Heart right ventricle (tissue), 16 donors: ENCODE measurements around the gene ATP6V1C2. TPM values are rescaled to one million over a fixed set of nuclear protein-coding genes. Genes with fewer than 3 reads are reported as not detected.
A peak's percentile ranks its signal among the peaks of the same experiment; 100 is the strongest.

Experiments
- ATAC-seq, 8 donors: fragments of 200-7000 bp; cut with Tn5 transposase; one replicate each; pipeline ENCODE4 v1.9.1; 2020; ENCODE audit warnings: mild to moderate bottlenecking in 8 of 8, moderate library complexity in 8 of 8, moderate number of reproducible peaks in 1 of 8
- DNase-seq, 2 donors: peaks; one replicate each; pipeline ENCODE4 v3.0.0-alpha.2; 2020
- H3K27ac ChIP-seq, 10 donors: fragments of 200-600 bp; sonication (generic) in 2 of 10; one replicate each; pipeline versions ENCODE4 v1.5.0 to v1.8.0; 2020 to 2022; ENCODE audit warnings: mild to moderate bottlenecking in 3 of 10
- H3K27me3 ChIP-seq, 7 donors: fragments of 200-600 bp; one replicate each; pipeline ENCODE4 v1.8.0; 2021 to 2022; ENCODE audit warnings: mild to moderate bottlenecking in 2 of 7
- H3K36me3 ChIP-seq, 9 donors: fragments of 200-600 bp; sonication (generic) in 1 of 9; one replicate each; pipeline versions ENCODE4 v1.5.0 to v1.8.0; 2020 to 2022; ENCODE audit warnings: mild to moderate bottlenecking in 2 of 9
- H3K4me1 ChIP-seq, 9 donors: fragments of 200-600 bp; sonication (generic) in 1 of 9; one replicate each; pipeline versions ENCODE4 v1.5.0 to v1.8.0; 2020 to 2022; ENCODE audit warnings: mild to moderate bottlenecking in 4 of 9
- H3K4me3 ChIP-seq, 10 donors: fragments of 200-600 bp; sonication (generic) in 2 of 10; one replicate each; pipeline versions ENCODE4 v1.5.0 to v1.8.0; 2020 to 2022; ENCODE audit warnings: mild to moderate bottlenecking in 7 of 10, moderate library complexity in 2 of 10
- H3K9me3 ChIP-seq, 11 donors: fragments of 200-600 bp in 10 of 11; sonication (generic) in 2 of 11; one replicate each; pipeline versions ENCODE4 v1.5.0 to v1.8.0; 2013 to 2022; ENCODE audit warnings: mild to moderate bottlenecking in 2 of 11, control low read depth in 1 of 11, moderate library complexity in 1 of 11
- WGBS, 2 donors: extraction: QIAGEN DNeasy Blood & Tissue Kit; methylation state at CpG; one replicate each; pipeline ENCODE4 v1.1.7; 2013; ENCODE audit warnings: inconsistent platforms in 1 of 2; 5-methylcytosine and 5-hydroxymethylcytosine counted together
- intact Hi-C, 10 donors: fragments of 100-400 bp; cut with DNase I; formaldehyde crosslinking; loops; one replicate each; pipeline versions ENCODE4 v1.11.1 to v1.14.2; 2022
- polyA plus RNA-seq, 2 donors: library from polyadenylated mRNA; stranded (reverse); fragments of 200-250 nt; gene quantifications; one replicate each; pipeline ENCODE4 v1.2.3, GENCODE V29; 2013
- total RNA-seq, 10 donors: library from RNA; stranded (reverse); fragmentation: NEBNext Ultra II Directional in 3 of 10; extraction: Animal tissue kit (Norgen Biotek cat#: 25700) in 3 of 10; gene quantifications; one replicate each; pipeline versions ENCODE4 v1.2.1 to v1.2.4, GENCODE V29; 2021 to 2023
- TF ChIP-seq, protein P1 (sequence below), 9 donors: fragments of 200-600 bp; sonication (generic) in 2 of 9; IDR thresholded peaks; one replicate each; pipeline versions ENCODE4 v1.5.0 to v1.8.0; 2021 to 2022; ENCODE audit warnings: antibody characterized with exemption in 9 of 9, mild to moderate bottlenecking in 5 of 9, moderate library complexity in 1 of 9
- donor health status: Arrhythmogenic right ventricular cardiomyopathy.
- donor health status: ischemic (EF 13 %, LVEDD 7.1; RV severe dilation, severe dysfunction).
- donor health status: healthy with polysubstance abuse.
- donor health status: DM: no; HTN: yes; CAD: no.
- donor health status: DM: no; HTN: no; CAD: no.
- donor health status: ischemic (EF 25% LVEDD 6.9; RV normal size, moderate dysfunction).
- donor health status: ischemic (EF 25% LVEDD 5.7; RV mildly dilated, moderate dysfunction).
- donor health status: healthy.
- donor health status: DM: yes; HTN: yes; CAD: no.
- donor health status: Ischemic cardiomyopathy.
- donor health status: ischemic (EF 35%, LVEDD 5.7; RV mildly dilated, moderate dysfunction).
- donor health status: nonischemic (EF 11% LVEDD 7.7; RV severe dilation, severe dysfunction).
- donor health status: DM: yes; HTN: yes; CAD: no.
- donor health status: PGD.
- donor health status: ischemic (EF 29% LVEDD 5.4; RV normal size, mild dysfunction).
- donor health status: nonischemic (EF 23%, LVEDD 6.1; RV moderate dilation, normal function).

The ATP6V1C2 gene
- total and polyA plus RNA-seq, 12 donors = 0.09 to 3.4 (median 0.72) TPM

DNA sequence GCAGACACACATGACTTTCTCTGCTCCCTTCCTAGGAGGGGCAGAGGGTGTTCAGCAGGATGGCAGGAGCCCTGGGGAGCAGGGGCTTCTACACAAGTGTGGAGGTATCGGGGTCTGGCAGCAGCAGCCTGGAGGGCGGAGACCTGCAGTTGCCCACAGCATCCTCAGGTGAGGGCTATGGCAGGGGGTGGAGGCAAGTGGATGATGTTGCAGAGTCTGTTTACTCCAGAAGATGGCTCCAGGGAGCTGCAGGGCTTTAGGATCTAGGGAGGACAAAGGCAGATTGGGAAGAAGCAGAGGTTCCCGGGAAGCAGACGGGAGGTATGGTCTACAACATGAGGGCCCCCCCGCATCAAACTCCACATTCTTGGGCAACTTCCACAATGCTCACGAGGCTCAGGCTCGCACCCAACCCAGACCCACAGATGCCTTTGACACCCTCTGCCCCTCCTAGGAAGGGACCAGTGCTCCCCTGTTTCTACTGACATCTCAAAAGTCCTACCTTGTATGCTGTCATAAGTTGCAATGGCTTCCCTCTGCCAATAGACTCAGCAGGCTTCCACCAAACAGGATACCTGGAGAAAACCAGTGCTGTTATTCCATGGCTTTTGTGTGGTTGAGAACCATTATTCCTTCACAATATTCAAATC lies 12.0 kb upstream of the ATP6V1C2 start:
- WGBS, 2 donors = 20 to 23% methylated on average over 7 of the region's 7 CpGs
- Histone ChIP-seq H3K27me3 (peaks cover 0 to 51% (median 16%) of the 10 kb centered on the region in 7 donors), H3K27ac (no peak overlapping the region), H3K9me3 (no peaks in the 10 kb centered on the region), H3K36me3 (no peaks in the 10 kb centered on the region), H3K4me1 (peaks cover 0 to 4% (median 0%) of the 10 kb centered on the region in 9 donors), H3K4me3 (no peak overlapping the region)
- DNase-seq = no peak
- TF ChIP-seq, protein P1, sequence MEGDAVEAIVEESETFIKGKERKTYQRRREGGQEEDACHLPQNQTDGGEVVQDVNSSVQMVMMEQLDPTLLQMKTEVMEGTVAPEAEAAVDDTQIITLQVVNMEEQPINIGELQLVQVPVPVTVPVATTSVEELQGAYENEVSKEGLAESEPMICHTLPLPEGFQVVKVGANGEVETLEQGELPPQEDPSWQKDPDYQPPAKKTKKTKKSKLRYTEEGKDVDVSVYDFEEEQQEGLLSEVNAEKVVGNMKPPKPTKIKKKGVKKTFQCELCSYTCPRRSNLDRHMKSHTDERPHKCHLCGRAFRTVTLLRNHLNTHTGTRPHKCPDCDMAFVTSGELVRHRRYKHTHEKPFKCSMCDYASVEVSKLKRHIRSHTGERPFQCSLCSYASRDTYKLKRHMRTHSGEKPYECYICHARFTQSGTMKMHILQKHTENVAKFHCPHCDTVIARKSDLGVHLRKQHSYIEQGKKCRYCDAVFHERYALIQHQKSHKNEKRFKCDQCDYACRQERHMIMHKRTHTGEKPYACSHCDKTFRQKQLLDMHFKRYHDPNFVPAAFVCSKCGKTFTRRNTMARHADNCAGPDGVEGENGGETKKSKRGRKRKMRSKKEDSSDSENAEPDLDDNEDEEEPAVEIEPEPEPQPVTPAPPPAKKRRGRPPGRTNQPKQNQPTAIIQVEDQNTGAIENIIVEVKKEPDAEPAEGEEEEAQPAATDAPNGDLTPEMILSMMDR (IDR thresholded peaks at IDR 0.05) = peak in 6 of 9 donors; percentile 21 to 45 (median 26)
- intact Hi-C loops = no loop called here
- ATAC-seq = peak in 4 of 8 donors; percentile 30 to 54 (median 42)

DNA sequence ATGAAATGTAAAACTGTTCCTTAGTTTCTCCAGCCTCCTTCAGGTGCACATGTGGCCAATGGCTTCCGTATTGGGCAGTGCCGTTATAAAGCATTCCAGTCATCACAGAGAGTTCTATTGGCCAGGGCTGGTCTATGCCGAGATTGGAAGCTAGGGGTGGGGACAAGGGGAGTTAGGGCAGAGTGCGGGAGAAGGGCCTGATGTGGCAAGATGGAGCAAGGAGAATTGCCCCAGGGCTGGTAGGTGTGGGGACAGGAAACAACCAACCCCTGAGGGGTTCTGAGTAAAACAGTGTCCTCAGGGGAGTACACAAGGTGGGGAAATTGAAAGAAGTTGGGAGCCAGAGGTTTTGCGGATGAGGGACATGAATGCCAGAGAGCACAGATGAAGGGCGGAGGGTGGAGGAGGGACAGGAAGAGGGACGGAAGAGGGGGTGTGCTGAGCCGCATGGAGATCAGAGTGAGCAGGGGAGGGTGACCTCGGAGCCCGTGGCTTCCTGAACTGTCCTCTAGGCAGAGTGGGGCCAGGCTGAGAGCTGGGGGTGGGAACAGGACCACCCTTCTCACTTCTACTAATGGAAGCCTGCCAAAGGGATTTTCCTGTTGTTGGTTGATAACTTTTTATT lies 9.1 kb upstream of the ATP6V1C2 start:
- intact Hi-C loops = no loop called here
- TF ChIP-seq, protein P1 (IDR thresholded peaks at IDR 0.05) = no peak
- Histone ChIP-seq H3K4me3 (no peak overlapping the region), H3K36me3 (no peaks in the 10 kb centered on the region), H3K4me1 (peaks cover 0 to 4% (median 0%) of the 10 kb centered on the region in 9 donors), H3K27ac (no peak overlapping the region), H3K27me3 (peaks cover 0 to 54% (median 16%) of the 10 kb centered on the region in 7 donors), H3K9me3 (no peaks in the 10 kb centered on the region)
- WGBS, 2 donors = 26 to 27% methylated on average over 10 of the region's 10 CpGs
- DNase-seq (no peak), ATAC-seq (no peak)

DNA sequence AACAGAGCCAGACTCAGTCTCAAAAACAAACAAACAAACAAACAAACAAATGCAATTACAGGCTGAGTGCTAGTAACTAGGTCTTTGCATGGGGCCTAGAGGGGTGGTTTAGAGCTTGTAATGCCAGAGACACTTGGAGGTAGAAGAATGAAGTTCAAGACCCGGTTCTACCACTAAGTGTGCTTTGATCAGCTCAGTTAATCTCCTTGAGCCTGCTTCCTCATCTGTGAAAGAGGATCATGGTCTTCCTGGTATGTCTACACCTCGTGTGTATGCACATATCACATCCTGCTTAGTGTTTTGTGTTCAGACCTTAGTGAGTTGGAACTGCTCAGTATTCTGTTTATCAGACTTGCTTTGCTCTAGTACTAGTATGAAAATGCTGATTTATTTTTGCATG lies 4.8 kb upstream of the ATP6V1C2 start:
- Histone ChIP-seq H3K9me3 (no peaks in the 10 kb centered on the region), H3K36me3 (no peaks in the 10 kb centered on the region), H3K4me3 (no peak overlapping the region), H3K27ac (no peak overlapping the region), H3K4me1 (peaks cover 0 to 10% (median 5%) of the 10 kb centered on the region in 9 donors), H3K27me3 (peaks cover 0 to 44% (median 22%) of the 10 kb centered on the region in 7 donors)
- no peak for DNase-seq
- WGBS, 2 donors = 47 to 53% methylated on average over 2 of the region's 2 CpGs
- intact Hi-C loops = no loop called here
- TF ChIP-seq, protein P1 (IDR thresholded peaks at IDR 0.05) = no peak
- no peak for ATAC-seq

DNA sequence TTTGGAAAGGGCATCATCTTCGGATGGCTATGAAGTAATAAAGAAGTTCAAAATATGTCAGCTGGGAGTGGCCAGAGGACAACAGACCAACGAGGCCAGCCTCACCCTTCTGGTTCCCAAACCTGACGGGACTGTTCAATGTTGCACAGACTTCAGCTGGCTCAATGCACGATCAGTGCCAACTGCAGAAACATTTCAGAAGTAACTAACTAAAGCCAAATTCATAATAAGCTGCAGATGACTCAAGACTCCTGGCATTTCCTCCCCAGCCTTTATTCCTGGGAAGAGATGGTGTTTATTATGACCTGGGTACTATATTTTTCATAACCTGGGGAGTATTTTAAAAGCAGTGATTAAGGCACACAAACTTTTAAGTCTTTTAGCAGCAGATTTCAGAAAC lies 3.8 kb upstream of the ATP6V1C2 start:
- no peak for DNase-seq
- 34 to 39% methylated on average over 4 of the region's 4 CpGs for WGBS, 2 donors
- H3K9me3 ChIP-seq = no peaks in the 10 kb centered on the region
- no peak for ATAC-seq
- no peaks in the 10 kb centered on the region for H3K36me3 ChIP-seq
- intact Hi-C loops = no loop called here
- no peak overlapping the region for H3K4me3 ChIP-seq
- no peak overlapping the region for H3K27ac ChIP-seq
- peaks cover 4 to 15% (median 12%) of the 10 kb centered on the region in 9 donors for H3K4me1 ChIP-seq
- peaks cover 7 to 46% (median 29%) of the 10 kb centered on the region in 7 donors for H3K27me3 ChIP-seq
- TF ChIP-seq, protein P1 (IDR thresholded peaks at IDR 0.05) = no peak
